OCI-LY7 (cell line): ENCODE measurements around the gene ID3.

Source experiments
- EZH2phosphoT487 ChIP-seq: fragments of 200-600 bp; sonication (generic); IDR thresholded peaks from 2 replicates; pipeline ENCODE4 v1.6.1; 2018; ENCODE audit warnings: low read depth, borderline replicate concordance, mild to moderate bottlenecking, mixed run types, antibody characterized with exemption, low read length, moderate library complexity, mixed read lengths
- TF ChIP-seq, protein P1 (sequence below): fragments of 200-600 bp; sonication (generic); conservative IDR thresholded peaks from 2 replicates; pipeline ENCODE4 v1.5.1; 2014; ENCODE audit warnings: mild to moderate bottlenecking, antibody characterized with exemption, low read length, moderate library complexity, mixed read lengths

DNA sequence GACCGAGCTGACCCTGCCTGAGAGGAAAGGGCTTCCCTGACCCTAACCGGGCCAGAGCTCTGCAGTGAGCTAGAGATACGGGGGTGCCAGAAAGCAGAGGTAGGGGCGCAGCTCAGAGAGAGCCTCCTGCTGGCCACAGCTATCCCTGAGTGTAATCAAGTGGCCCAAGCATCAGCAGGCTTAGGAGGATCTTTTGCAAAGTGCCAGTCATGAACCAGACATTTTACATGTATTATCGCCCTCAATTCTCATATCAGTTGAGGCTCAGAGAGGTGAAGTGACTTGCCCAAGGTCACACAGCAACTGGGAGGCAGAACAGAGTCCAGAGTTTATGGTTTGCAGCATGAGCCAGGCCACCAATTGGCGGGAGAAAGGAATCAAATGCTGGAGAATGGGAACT is 7.0 kb upstream of the ID3 start:
- TF ChIP-seq, protein P1, sequence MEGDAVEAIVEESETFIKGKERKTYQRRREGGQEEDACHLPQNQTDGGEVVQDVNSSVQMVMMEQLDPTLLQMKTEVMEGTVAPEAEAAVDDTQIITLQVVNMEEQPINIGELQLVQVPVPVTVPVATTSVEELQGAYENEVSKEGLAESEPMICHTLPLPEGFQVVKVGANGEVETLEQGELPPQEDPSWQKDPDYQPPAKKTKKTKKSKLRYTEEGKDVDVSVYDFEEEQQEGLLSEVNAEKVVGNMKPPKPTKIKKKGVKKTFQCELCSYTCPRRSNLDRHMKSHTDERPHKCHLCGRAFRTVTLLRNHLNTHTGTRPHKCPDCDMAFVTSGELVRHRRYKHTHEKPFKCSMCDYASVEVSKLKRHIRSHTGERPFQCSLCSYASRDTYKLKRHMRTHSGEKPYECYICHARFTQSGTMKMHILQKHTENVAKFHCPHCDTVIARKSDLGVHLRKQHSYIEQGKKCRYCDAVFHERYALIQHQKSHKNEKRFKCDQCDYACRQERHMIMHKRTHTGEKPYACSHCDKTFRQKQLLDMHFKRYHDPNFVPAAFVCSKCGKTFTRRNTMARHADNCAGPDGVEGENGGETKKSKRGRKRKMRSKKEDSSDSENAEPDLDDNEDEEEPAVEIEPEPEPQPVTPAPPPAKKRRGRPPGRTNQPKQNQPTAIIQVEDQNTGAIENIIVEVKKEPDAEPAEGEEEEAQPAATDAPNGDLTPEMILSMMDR, result peak; percentile 73
- no peak for TF ChIP-seq EZH2phosphoT487
